Thyroid gland (tissue), 4 donors: Measurements from ENCODE around the gene AGBL1. TPM values are rescaled to one million over a fixed set of nuclear protein-coding genes. Genes with fewer than 3 reads are reported as not detected.

Experiments used
- DNase-seq, 2 donors: peaks; one replicate each; pipeline ENCODE4 v3.0.0-alpha.2; 2019
- H3K27ac ChIP-seq, 3 donors: fragments of 200-600 bp; sonication (generic); 1 replicate in 2 of 3; 2 replicates in 1 of 3; pipeline ENCODE4 v1.5.1; 2016 to 2019; ENCODE audit warnings: mild to moderate bottlenecking in 1 of 3, moderate library complexity in 1 of 3
- H3K27me3 ChIP-seq: fragments of 200-600 bp; sonication (generic); one replicate; pipeline ENCODE4 v1.5.1; 2019
- H3K36me3 ChIP-seq, 2 donors: fragments of 200-600 bp; sonication (generic); one replicate each; pipeline ENCODE4 v1.5.1; 2016 to 2019
- H3K4me1 ChIP-seq, 2 donors: fragments of 200-600 bp; sonication (generic); one replicate each; pipeline ENCODE4 v1.5.1; 2017 to 2019
- H3K4me3 ChIP-seq, 3 donors: fragments of 200-600 bp; sonication (generic); replicated peaks in 1 of 3; 1 replicate in 2 of 3; 2 replicates in 1 of 3; pipeline ENCODE4 v1.5.1; 2016; ENCODE audit warnings: mild to moderate bottlenecking in 1 of 3
- H3K9me3 ChIP-seq: fragments of 200-600 bp; sonication (generic); one replicate; pipeline ENCODE4 v1.5.1; 2017
- POLR2A ChIP-seq, 2 donors: fragments of 450-650 bp; IDR thresholded peaks; one replicate each; pipeline ENCODE4 v1.6.1; 2017; ENCODE audit warnings: antibody characterized with exemption in 2 of 2, mild to moderate bottlenecking in 2 of 2, moderate library complexity in 1 of 2
- WGBS, 2 donors: methylation state at CpG; one replicate each; pipeline ENCODE4 v1.1.5; 2017; 5-methylcytosine and 5-hydroxymethylcytosine counted together
- intact Hi-C: fragments of 100-400 bp; cut with DNase I; formaldehyde crosslinking; loops from one replicate; pipeline ENCODE4 v1.15.1; 2023
- total RNA-seq, 4 donors: library from RNA; depleted of rRNA; stranded (reverse); fragments of >200 nt; gene quantifications; one replicate each; pipeline ENCODE4 v1.2.3, GENCODE V29; 2016
- TF ChIP-seq, protein P1 (sequence below), 6 experiments: fragments of 200-600 bp in 3 of 6; fragments of 450-650 bp in 3 of 6; sonication (generic) in 3 of 6; IDR thresholded peaks; one replicate each; pipeline ENCODE4 v1.5.1; 2016 to 2019; ENCODE audit warnings: antibody characterized with exemption in 6 of 6, mild to moderate bottlenecking in 2 of 6, inconsistent platforms in 1 of 6, moderate library complexity in 1 of 6

Gene AGBL1
- total RNA-seq, 4 donors from 2014 or later: not detected

- intact Hi-C loops: no loop called here
- no peaks in the 10 kb centered on the region for H3K4me1 ChIP-seq
- H3K4me3 ChIP-seq: no peak overlapping the region
- DNase-seq: no peak
- TF ChIP-seq, protein P1, sequence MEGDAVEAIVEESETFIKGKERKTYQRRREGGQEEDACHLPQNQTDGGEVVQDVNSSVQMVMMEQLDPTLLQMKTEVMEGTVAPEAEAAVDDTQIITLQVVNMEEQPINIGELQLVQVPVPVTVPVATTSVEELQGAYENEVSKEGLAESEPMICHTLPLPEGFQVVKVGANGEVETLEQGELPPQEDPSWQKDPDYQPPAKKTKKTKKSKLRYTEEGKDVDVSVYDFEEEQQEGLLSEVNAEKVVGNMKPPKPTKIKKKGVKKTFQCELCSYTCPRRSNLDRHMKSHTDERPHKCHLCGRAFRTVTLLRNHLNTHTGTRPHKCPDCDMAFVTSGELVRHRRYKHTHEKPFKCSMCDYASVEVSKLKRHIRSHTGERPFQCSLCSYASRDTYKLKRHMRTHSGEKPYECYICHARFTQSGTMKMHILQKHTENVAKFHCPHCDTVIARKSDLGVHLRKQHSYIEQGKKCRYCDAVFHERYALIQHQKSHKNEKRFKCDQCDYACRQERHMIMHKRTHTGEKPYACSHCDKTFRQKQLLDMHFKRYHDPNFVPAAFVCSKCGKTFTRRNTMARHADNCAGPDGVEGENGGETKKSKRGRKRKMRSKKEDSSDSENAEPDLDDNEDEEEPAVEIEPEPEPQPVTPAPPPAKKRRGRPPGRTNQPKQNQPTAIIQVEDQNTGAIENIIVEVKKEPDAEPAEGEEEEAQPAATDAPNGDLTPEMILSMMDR (IDR thresholded peaks at IDR 0.05): no peak
- no peak for TF ChIP-seq POLR2A (IDR thresholded peaks at IDR 0.05)
- no peaks in the 10 kb centered on the region for H3K27me3 ChIP-seq
- no peaks in the 10 kb centered on the region for H3K36me3 ChIP-seq
- 95 to 96% methylated on average over 3 of the region's 3 CpGs for WGBS, 2 donors
- H3K27ac ChIP-seq: no peak overlapping the region
- H3K9me3 ChIP-seq: no peaks in the 10 kb centered on the region
These were observed 677.0 kb downstream of the AGBL1 start for GRCh38 chr15:86756688-86757087.

- Histone ChIP-seq H3K4me1 (no peaks in the 10 kb centered on the region), H3K9me3 (no peaks in the 10 kb centered on the region), H3K27ac (no peak overlapping the region), H3K27me3 (no peaks in the 10 kb centered on the region), H3K4me3 (no peak overlapping the region), H3K36me3 (no peaks in the 10 kb centered on the region)
- DNase-seq: no peak
- no peak for TF ChIP-seq POLR2A (IDR thresholded peaks at IDR 0.05)
- TF ChIP-seq, protein P1 (IDR thresholded peaks at IDR 0.05): no peak
- WGBS, 2 donors: 89% methylated on average over 5 of the region's 5 CpGs
- intact Hi-C loops: no loop called here
These were observed 680.3 kb downstream of the AGBL1 start for GRCh38 chr15:86759800-86760523.

DNA sequence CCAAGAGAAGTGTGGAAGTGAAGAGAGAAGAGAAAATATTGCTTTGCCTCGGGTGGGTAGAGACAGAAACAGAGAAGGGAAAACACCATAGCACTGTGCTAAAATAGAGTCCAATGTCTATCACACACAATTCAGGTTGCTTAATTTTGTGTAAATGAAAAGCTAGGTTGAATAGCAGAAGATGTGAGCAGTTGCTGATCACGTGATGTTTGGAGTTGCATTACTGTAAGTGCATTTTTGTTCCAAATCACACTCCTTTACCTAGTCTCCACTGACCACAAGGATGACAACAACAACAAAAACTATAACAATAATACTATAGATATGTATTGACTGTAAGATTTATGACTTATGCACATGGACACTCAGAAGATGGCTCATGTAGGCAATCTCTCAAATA is 683.2 kb downstream of the AGBL1 start:
- Histone ChIP-seq H3K4me3 (no peak overlapping the region), H3K27me3 (no peaks in the 10 kb centered on the region), H3K4me1 (no peaks in the 10 kb centered on the region), H3K9me3 (no peaks in the 10 kb centered on the region), H3K36me3 (no peaks in the 10 kb centered on the region), H3K27ac (no peak overlapping the region)
- intact Hi-C loops: no loop called here
- no peak for DNase-seq
- TF ChIP-seq, protein P1 (IDR thresholded peaks at IDR 0.05): no peak
- TF ChIP-seq POLR2A (IDR thresholded peaks at IDR 0.05): no peak
- 62 to 80% methylated on average over 2 of the region's 2 CpGs for WGBS, 2 donors

DNA sequence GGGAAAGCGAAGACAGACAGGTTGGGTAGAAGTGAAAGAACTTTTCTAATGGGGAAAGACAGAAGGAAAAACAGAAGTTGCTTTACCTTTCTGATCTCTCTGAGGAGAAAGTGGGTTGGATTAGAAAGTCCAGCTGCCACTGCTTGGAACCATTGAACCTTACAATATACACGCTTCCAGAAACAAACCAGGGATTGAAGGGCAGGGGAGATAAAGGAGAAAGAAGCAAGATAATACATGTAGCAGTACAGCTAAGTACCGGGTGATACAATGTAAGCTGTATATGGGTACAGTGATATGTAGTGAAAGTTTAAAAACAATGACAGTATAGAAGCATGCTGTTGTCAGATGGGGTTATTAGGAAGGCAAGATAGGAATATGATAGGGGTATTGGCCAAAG is 684.4 kb downstream of the AGBL1 start:
- Histone ChIP-seq H3K4me3 (no peak overlapping the region), H3K9me3 (no peaks in the 10 kb centered on the region), H3K36me3 (no peaks in the 10 kb centered on the region), H3K27ac (no peak overlapping the region), H3K4me1 (peaks cover 0 to 9% of the 10 kb centered on the region in 2 donors), H3K27me3 (no peaks in the 10 kb centered on the region)
- WGBS, 2 donors: 82 to 85% methylated on average over 3 of the region's 3 CpGs
- TF ChIP-seq, protein P1 (IDR thresholded peaks at IDR 0.05): no peak
- TF ChIP-seq POLR2A (IDR thresholded peaks at IDR 0.05): no peak
- intact Hi-C loops: no loop called here
- DNase-seq: no peak

GRCh38 chr15:86765281-86765680 is 685.6 kb downstream of the AGBL1 start:
- no peaks in the 10 kb centered on the region for H3K36me3 ChIP-seq
- H3K9me3 ChIP-seq: no peaks in the 10 kb centered on the region
- WGBS, 2 donors: 89 to 92% methylated on average over 5 of the region's 5 CpGs
- no peaks in the 10 kb centered on the region for H3K27me3 ChIP-seq
- peaks cover 0 to 11% of the 10 kb centered on the region in 2 donors for H3K4me1 ChIP-seq
- no peak overlapping the region for H3K27ac ChIP-seq
- no peak for DNase-seq
- TF ChIP-seq, protein P1 (IDR thresholded peaks at IDR 0.05): no peak
- no peak for TF ChIP-seq POLR2A (IDR thresholded peaks at IDR 0.05)
- intact Hi-C loops: no loop called here
- no peak overlapping the region for H3K4me3 ChIP-seq
